H1 (cell line): Measurements from ENCODE around the gene BTNL8. TPM values are rescaled to one million over a fixed set of nuclear protein-coding genes. Genes with fewer than 3 reads are reported as not detected.

ENCODE experiments used
- BACH1 ChIP-seq: IDR thresholded peaks from 2 replicates; pipeline ENCODE4 v1.6.1; 2012; ENCODE audit warnings: low read length, improper control_type of control experiment
- CHD2 ChIP-seq: IDR thresholded peaks from 2 replicates; pipeline ENCODE4 v1.6.1; 2012; ENCODE audit warnings: low read length, improper control_type of control experiment
- CREB1 ChIP-seq: IDR thresholded peaks from 2 replicates; pipeline ENCODE4 v1.6.1; 2012; ENCODE audit warnings: inconsistent platforms
- KDM1A ChIP-seq: fragments of 200-600, 300-600 bp; sonication (generic); IDR thresholded peaks from 2 replicates; pipeline ENCODE4 v1.7.1; 2016; ENCODE audit warnings: mild to moderate bottlenecking, low read length, borderline replicate concordance
- POLR2AphosphoS5 ChIP-seq: IDR thresholded peaks from 2 replicates; pipeline ENCODE4 v1.6.1; 2011; ENCODE audit warnings: low read depth, low read length
- SIX5 ChIP-seq: IDR thresholded peaks from 2 replicates; pipeline ENCODE4 v1.6.1; 2011; ENCODE audit warnings: mild to moderate bottlenecking, low read depth, low read length
- SP1 ChIP-seq: IDR thresholded peaks from 2 replicates; pipeline ENCODE4 v1.6.1; 2011; ENCODE audit warnings: low read depth, low read length
- TCF12 ChIP-seq: IDR thresholded peaks from 2 replicates; pipeline ENCODE4 v1.6.1; 2011; ENCODE audit warnings: low read depth, mild to moderate bottlenecking, low read length
- TEAD4 ChIP-seq: IDR thresholded peaks from 2 replicates; pipeline ENCODE4 v1.6.1; 2012; ENCODE audit warnings: low read depth, low read length, inconsistent platforms, mixed read lengths
- polyA plus RNA-seq, 7 experiments: library from polyadenylated mRNA; depleted of rRNA in 3 of 7; stranded (reverse) in 5 of 7; unstranded in 2 of 7; fragments of >200 nt in 5 of 7; fragments of 200-250 nt in 2 of 7; gene quantifications; 1 replicate in 5 of 7; 2 replicates in 1 of 7; 4 replicates in 1 of 7; pipeline versions ENCODE4 v1.2.1 to v1.2.3, GENCODE V29; 2011 to 2013; ENCODE audit warnings: missing spikeins in 2 of 7, mixed read lengths in 2 of 7
- total RNA-seq: library from RNA; stranded (reverse); fragmentation: NEBNext Ultra II Directional; extraction: Animal tissue kit (Norgen Biotek cat#: 25700); gene quantifications from 2 replicates; pipeline ENCODE4 v1.2.1, GENCODE V29; 2021
- TF ChIP-seq, protein P1 (sequence below): IDR thresholded peaks from 2 replicates; pipeline ENCODE4 v1.6.1; 2012; ENCODE audit warnings: inconsistent platforms

Gene BTNL8
- total and polyA plus RNA-seq, 2 of the 8 experiments (the other 6 are each of a cell fraction or from before 2014, with no cell fraction given), result 0.32 to 0.48 TPM

DNA sequence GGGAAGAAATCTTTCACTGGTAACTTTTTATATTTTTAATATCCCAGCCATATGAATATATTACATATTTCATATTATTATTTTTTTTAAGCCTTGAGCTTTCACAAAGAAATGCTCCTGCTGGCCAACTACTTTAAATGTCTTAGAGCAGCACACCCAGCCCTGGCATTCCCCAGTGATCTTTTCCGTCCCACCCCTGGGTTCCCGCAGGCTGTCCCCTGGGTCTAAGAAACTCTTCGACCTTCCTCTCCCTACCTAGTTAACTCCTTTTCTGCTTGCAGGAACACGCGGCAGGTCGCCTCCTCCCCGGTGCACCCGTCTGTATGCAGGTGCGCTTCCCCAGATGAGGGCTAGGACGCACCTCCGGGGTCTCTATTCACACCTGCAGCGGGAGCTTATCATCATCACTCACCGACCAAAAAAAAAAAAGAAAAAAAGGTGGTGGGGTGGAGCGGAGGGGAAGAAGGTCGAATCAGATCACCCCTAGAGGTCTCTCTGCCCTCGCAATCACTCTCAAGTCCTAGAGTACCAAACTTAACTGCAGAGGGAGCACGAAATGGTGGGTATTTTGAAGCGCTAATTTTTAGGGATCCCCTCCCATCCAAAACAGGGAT lies 38.6 kb upstream of the BTNL8 start (continued):
- TF ChIP-seq CREB1 (peak; percentile 55), TEAD4 (no peak), BACH1 (no peak), KDM1A (no peak), SIX5 (no peak), CHD2 (no peak), SP1 (0 out of 2 replicates have a peak, but pooled peaks have one; percentile 24), TCF12 (peak; percentile 95), POLR2AphosphoS5 (peak; percentile 80)
- TF ChIP-seq, protein P1, sequence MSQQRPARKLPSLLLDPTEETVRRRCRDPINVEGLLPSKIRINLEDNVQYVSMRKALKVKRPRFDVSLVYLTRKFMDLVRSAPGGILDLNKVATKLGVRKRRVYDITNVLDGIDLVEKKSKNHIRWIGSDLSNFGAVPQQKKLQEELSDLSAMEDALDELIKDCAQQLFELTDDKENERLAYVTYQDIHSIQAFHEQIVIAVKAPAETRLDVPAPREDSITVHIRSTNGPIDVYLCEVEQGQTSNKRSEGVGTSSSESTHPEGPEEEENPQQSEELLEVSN, result peak; percentile 77
- TF ChIP-seq, all 59 proteins: peak for 11
